Measurements from ENCODE around the gene HTR3C.
"Not testable (repeated sequence)": the region's sequence is repeated elsewhere in the genome, so short reads cannot be mapped to it uniquely, and the experiment has no call there.

The HTR3C gene

DNA sequence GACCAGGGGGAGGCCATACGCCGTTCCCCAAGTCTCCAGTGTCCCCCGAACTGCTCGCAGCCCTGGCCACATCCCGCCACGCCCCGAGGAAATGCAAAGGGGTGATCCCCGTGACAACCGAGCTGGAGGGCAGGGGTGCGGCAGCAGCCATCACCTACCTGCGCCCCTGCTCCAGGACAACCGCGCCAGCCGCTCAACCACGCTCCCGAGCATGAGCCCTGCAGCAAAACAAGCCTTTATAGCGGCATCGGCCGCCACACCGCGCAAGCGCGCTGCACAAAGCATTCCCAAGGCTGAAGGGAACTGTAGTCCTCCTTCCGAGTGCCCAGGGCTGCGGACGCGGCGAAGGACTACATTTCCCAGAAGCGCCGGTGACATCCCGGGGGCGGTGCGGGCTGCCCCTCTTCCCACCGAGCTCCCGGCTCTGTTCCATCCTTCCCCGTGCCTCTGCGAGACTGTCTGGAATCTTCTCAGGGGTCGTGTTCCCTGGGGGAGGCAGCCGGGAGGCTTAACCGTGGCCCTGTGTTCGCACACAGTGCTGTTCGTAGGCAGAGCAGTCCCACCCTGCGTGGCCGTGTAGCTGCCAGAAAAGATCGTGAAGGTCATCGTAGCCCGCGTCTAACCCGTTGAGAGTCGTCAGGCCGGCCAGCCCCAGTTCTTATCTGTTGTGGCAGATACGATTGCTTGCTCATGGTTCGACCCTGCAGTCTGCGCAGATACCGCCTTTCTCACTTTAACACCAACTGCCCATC is 35.0 kb upstream of the HTR3C start, which contains the start of gene ABCC5:
TSS of gene ABCC5 (minus strand) at position 213 of the 752 bp plus-strand sequence. CDS start 3,492 bp downstream, outside the sequence.
- TF ChIP-seq, protein P1, sequence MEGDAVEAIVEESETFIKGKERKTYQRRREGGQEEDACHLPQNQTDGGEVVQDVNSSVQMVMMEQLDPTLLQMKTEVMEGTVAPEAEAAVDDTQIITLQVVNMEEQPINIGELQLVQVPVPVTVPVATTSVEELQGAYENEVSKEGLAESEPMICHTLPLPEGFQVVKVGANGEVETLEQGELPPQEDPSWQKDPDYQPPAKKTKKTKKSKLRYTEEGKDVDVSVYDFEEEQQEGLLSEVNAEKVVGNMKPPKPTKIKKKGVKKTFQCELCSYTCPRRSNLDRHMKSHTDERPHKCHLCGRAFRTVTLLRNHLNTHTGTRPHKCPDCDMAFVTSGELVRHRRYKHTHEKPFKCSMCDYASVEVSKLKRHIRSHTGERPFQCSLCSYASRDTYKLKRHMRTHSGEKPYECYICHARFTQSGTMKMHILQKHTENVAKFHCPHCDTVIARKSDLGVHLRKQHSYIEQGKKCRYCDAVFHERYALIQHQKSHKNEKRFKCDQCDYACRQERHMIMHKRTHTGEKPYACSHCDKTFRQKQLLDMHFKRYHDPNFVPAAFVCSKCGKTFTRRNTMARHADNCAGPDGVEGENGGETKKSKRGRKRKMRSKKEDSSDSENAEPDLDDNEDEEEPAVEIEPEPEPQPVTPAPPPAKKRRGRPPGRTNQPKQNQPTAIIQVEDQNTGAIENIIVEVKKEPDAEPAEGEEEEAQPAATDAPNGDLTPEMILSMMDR (IDR thresholded peaks at IDR 0.05; ENCODE audit: low read depth, low read length, missing control alignments), result no peak
- in situ Hi-C loops (cut with HindIII; ENCODE audit: low sequenced_read_pairs), result loop anchor here (10.0 kb wide), 1 partner anchor 123 kb away; no protein-coding TSS in a partner anchor
- DNase-seq (ENCODE audit: low read depth), result peak; percentile 75
- peak within 1 kb of the TSS; percentile 98 for H3K4me3 ChIP-seq (ENCODE audit: low read depth, low read length)

DNA sequence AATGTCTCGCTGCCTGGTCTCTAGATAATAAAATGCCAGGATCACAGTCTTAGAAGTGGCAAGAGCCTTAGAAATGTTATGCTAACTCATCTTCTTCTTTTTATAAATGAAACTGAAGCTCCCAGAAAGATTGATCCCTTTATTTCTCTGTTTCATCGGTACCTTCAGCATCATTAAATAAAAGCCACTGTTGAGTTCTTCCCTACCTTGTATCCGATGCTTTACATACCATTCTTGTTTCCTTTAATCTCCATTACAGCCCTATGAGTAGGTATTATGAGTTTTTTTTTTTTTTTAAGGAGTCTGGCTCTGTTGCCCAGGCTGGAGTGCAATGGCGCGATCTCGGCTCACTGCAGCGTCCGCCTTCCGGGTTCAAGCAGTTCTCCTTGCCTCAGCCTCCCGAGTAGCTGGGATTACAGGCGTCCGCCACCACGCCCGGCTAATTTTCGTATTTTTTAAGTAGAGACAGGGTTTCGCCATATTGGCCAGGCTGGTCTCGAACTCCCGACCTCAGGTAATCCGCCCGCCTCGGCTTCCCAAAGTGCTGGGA is 34.3 kb upstream of the HTR3C start:
- TF ChIP-seq, protein P1 (IDR thresholded peaks at IDR 0.05; ENCODE audit: low read depth, low read length, missing control alignments), result no peak
- H3K4me3 ChIP-seq (ENCODE audit: low read depth, low read length), result peak overlapping the region; percentile 98
- no peak for DNase-seq (ENCODE audit: low read depth)
- in situ Hi-C loops (cut with HindIII; ENCODE audit: low sequenced_read_pairs), result loop anchor here (10.0 kb wide), 1 partner anchor 124 kb away; no protein-coding TSS in a partner anchor

DNA sequence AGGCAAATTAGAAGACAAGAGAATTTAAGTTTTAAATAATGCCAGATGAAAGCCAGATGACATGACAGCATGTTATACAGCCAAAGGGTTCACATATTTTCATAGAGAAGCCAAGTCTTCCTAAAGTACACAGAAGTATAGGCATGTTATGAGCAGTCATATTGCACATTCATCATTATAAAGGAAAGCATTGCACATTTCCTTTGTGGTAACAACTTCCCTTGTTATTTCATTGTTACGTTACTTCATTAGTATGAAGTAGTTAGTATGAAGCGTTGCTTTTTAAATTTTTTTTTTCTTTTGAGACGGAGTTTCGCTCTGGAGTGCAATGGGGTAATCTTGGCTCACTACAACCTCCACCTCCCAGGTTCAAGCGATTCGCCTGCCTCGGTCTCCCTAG is 30.5 kb upstream of the HTR3C start:
- no peak overlapping the region for H3K4me3 ChIP-seq (ENCODE audit: low read depth, low read length)
- in situ Hi-C loops (cut with HindIII; ENCODE audit: low sequenced_read_pairs), result no loop called here
- TF ChIP-seq, protein P1 (IDR thresholded peaks at IDR 0.05; ENCODE audit: low read depth, low read length, missing control alignments), result no peak
- no peak for DNase-seq (ENCODE audit: low read depth)

DNA sequence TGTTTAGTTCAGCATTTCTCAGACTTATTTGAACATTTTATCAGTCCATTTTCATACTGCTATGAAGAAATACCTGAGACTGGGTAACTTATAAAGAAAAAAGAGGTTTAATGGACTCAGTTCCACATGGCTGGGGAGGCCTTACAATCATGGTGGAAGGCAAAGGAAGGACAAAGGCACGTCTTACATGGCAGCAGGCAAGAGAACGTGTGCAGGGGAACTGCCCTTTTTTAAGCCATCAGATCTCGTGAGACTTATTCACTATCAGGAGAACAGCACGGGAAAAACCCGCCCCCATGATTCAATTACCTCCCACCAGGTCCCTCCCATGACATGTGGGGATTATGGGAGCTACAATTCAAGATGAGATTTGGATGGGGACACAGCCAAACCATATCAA is 27.6 kb upstream of the HTR3C start:
- DNase-seq (ENCODE audit: low read depth); in situ Hi-C loops (cut with HindIII; ENCODE audit: low sequenced_read_pairs); H3K4me3 ChIP-seq (ENCODE audit: low read depth, low read length): not testable (repeated sequence)

DNA sequence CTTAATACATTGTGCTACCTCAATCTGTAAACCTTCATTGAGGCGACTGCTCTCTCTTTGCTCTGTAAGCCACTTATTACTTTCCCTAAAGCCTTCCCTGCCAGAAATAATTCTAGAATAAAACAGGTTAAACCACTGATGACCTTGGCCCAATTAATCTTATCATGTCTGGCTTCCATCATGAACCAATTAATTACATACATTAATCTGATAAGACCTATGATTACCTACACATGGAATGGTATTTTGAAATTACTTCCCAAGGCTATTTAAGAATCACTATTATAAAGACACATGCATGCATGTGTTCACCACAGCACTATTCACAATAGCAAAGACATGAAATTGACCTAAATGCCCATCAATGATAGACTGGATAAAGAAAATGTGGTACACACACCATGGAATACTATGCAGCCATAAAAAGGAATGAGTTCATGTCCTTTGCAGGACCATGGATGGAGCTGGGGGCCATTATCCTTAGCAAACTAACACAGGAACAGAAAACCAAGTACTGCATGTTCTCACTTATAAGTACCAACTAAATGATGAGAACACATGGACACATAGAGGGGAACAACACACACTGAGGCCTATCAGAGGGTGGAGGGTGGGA is 24.5 kb upstream of the HTR3C start:
- DNase-seq (ENCODE audit: low read depth); in situ Hi-C loops (cut with HindIII; ENCODE audit: low sequenced_read_pairs): not testable (repeated sequence)

DNA sequence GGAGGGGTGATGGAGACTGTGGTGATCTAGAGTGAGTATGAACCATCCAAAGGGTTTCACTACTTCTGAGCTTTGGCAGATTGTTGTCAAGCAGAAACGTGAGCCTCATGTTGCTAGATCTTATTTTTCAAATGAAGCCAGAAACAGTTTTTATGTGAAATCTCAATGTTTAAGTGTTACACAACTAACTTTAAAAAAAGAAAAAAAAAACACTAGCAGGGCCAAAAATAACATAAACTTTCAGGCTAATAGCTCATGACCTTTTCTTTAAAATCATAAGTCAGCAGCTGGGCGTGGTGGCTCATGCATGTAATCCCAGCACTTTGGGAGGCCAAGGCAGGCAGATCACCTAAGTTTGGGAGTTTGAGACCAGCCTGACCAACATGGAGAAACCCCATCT is 23.4 kb upstream of the HTR3C start:
- no peak for DNase-seq (ENCODE audit: low read depth)
- TF ChIP-seq, protein P1 (IDR thresholded peaks at IDR 0.05; ENCODE audit: low read depth, low read length, missing control alignments), result no peak
- in situ Hi-C loops (cut with HindIII; ENCODE audit: low sequenced_read_pairs), result no loop called here

More for the DNA sequence above, 24.5 kb upstream of the HTR3C start:
- not testable (repeated sequence) for H3K4me3 ChIP-seq (ENCODE audit: low read depth, low read length)

DNA sequence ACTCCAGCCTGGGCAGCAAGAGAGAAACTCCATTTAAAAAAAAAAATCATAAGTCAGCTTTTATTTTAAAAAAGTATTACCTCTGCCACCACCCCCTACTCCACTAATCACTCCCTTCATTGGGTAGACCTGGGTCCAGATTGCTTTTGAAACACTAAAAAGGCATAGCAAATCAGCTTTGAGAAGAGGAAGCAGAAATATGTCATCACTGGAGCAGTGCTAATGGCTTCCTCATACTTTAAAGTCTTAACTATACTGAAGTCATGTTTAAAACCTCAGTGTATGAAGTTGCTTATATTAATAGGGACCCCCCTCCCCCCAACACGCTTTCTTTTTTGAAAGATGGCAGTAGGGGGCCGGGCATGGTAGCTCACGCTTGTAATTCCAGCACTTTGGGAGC is 22.3 kb upstream of the HTR3C start:
- TF ChIP-seq, protein P1 (IDR thresholded peaks at IDR 0.05; ENCODE audit: low read depth, low read length, missing control alignments), result no peak

More for the DNA sequence above, 23.4 kb upstream of the HTR3C start:
- H3K4me3 ChIP-seq (ENCODE audit: low read depth, low read length), result no peak overlapping the region

More for the DNA sequence above, 22.3 kb upstream of the HTR3C start:
- no peak overlapping the region for H3K4me3 ChIP-seq (ENCODE audit: low read depth, low read length)
- no peak for DNase-seq (ENCODE audit: low read depth)
- in situ Hi-C loops (cut with HindIII; ENCODE audit: low sequenced_read_pairs), result no loop called here
